ENCODE data around the gene TMEM222.
A peak's percentile ranks its signal among the peaks of the same experiment; 100 is the strongest.

Gene TMEM222

GRCh38 chr1:27359822-27360158 is 37.8 kb downstream of the TMEM222 start:
- DNase-seq (ENCODE audit: low read depth): no peak

GRCh38 chr1:27360159-27361043 is 38.4 kb downstream of the TMEM222 start:
- no peak for DNase-seq (ENCODE audit: low read depth)

- no peak for DNase-seq (ENCODE audit: low read depth)
Measured at GRCh38 chr1:27361044-27361402, 39.1 kb downstream of the TMEM222 start.

- DNase-seq (ENCODE audit: low read depth): no peak
Measured at GRCh38 chr1:27361553-27361952, 39.6 kb downstream of the TMEM222 start.

- DNase-seq (ENCODE audit: low read depth): no peak
Measured at GRCh38 chr1:27363766-27364695, 42.1 kb downstream of the TMEM222 start.

- no peak for DNase-seq (ENCODE audit: low read depth)
Measured at GRCh38 chr1:27364696-27365371, 42.9 kb downstream of the TMEM222 start.

- peak; percentile 50 for DNase-seq (ENCODE audit: low read depth)
Measured at GRCh38 chr1:27365372-27366112, 43.6 kb downstream of the TMEM222 start.

- no peak for DNase-seq (ENCODE audit: low read depth)
Measured at GRCh38 chr1:27366113-27366410, 44.1 kb downstream of the TMEM222 start.

GRCh38 chr1:27366411-27367159 is 44.6 kb downstream of the TMEM222 start, which contains the start of gene MAP3K6:
TSS of gene MAP3K6 (minus strand) at chr1:27366961. CDS start at chr1:27366597, 364 bp downstream.
- no peak for DNase-seq (ENCODE audit: low read depth)

GRCh38 chr1:27367160-27367650 is 45.2 kb downstream of the TMEM222 start:
- DNase-seq (ENCODE audit: low read depth): no peak

- DNase-seq (ENCODE audit: low read depth): no peak
Measured at GRCh38 chr1:27368869-27369582, 47.1 kb downstream of the TMEM222 start.

GRCh38 chr1:27372022-27372807 is 50.3 kb downstream of the TMEM222 start:
- DNase-seq (ENCODE audit: low read depth): no peak

- no peak for DNase-seq (ENCODE audit: low read depth)
Measured at GRCh38 chr1:27372808-27373690, 51.1 kb downstream of the TMEM222 start.

GRCh38 chr1:27374362-27375086 is 52.6 kb downstream of the TMEM222 start, which contains the start of gene FCN3:
TSS of gene FCN3 (minus strand) at chr1:27374824. CDS start at chr1:27374818, 6 bp downstream.
- DNase-seq (ENCODE audit: low read depth): no peak

GRCh38 chr1:27377760-27378495 is 56.0 kb downstream of the TMEM222 start:
- DNase-seq (ENCODE audit: low read depth): no peak

GRCh38 chr1:27379564-27380122 is 57.7 kb downstream of the TMEM222 start:
- no peak for DNase-seq (ENCODE audit: low read depth)

GRCh38 chr1:27380224-27380623 is 58.3 kb downstream of the TMEM222 start:
- no peak for DNase-seq (ENCODE audit: low read depth)
